GM18951 (cell line): ENCODE results near the gene GAL.

Experiments
- POLR2A ChIP-seq: IDR thresholded peaks from 4 replicates; pipeline ENCODE4 v1.6.1; 2011; ENCODE audit warnings: mild to moderate bottlenecking; ENCODE audit not compliant: insufficient read length, insufficient read depth; ENCODE audit errors: extremely low read depth
- in situ Hi-C: fragments of 300-500 bp; cut with MboI; formaldehyde crosslinking; loops from one replicate; pipeline ENCODE4 v1.12.0; 2022; ENCODE audit warnings: low sequenced_read_pairs, mixed read lengths, inconsistent platforms; ENCODE audit not compliant: unreplicated experiment

GAL gene

DNA sequence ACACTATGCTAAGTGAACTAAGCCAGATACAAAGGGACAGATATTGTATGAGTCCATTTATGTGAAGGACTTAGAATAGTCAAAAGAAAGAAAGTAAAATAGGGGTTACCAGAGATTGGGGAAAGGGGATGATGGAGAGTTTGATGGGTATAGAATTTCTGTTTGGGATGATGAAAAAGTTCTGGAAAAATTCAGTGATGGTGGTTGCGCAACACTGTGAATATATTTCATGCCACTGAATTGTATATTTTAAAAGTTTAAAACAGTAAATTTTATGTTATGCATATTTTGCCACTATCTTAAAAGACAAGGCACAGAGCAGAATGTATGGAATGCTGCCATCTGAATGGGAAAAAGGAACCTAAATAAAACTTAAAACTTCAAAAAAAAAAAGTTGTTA lies 37.8 kb downstream of the GAL start:
- in situ Hi-C loops: no loop called here
- no peak for TF ChIP-seq POLR2A

DNA sequence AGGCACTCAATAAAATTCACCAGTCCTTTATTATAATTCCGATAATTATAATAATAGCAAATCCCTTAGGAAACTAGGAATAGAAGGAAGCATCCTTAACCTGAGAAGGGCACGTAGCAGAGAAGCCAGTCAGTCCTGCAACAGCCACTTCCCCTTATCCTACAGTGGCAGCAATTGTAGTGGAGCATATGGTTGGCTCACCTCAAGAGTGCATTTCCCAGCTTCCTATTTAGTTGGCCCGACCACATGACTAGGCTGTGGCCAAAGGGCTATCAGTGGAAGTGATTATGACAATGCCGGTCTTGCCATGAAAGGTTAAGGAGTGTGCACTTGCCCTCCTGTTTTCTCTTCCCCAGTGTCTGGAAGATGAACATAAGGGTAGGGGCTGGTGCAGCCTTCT lies 39.9 kb downstream of the GAL start:
- in situ Hi-C loops: no loop called here

GRCh38 chr11:68727783-68728182 lies 43.4 kb downstream of the GAL start:
- TF ChIP-seq POLR2A: no peak
- in situ Hi-C loops: no loop called here

More for the DNA sequence above, 39.9 kb downstream of the GAL start:
- no peak for TF ChIP-seq POLR2A

GRCh38 chr11:68734111-68734510 lies 49.8 kb downstream of the GAL start:
- in situ Hi-C loops: no loop called here
- TF ChIP-seq POLR2A: no peak

DNA sequence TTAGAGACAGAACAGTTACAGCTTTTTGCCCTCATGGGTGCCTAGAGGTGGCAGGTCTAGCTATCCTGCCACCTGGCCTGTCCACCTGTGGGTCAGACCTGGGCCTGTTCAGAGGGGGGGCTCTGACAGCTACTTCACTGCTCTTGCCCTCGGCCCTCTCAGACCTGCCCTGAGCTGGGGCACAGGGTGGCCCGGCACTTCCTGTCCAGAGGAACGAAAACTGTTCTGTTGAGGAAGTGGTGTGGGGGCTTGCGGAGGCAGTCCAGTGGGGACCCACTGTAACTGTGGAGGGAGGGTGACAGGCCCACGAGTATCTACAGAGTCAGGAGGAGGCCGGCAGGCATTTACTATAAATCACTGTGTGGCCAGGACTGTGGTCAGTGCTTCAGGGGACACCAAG lies 50.8 kb downstream of the GAL start:
- in situ Hi-C loops: no loop called here
- TF ChIP-seq POLR2A: no peak

GRCh38 chr11:68735646-68736045 lies 51.3 kb downstream of the GAL start:
- in situ Hi-C loops: no loop called here
- no peak for TF ChIP-seq POLR2A
